Smooth muscle cell (in vitro differentiated cells): ENCODE measurements around the gene ESRRA. TPM values are rescaled to one million over a fixed set of nuclear protein-coding genes. Genes with fewer than 3 reads are reported as not detected.

Source experiments
- DNase-seq: peaks from one replicate; lab custom pipeline; 2025; ENCODE audit not compliant: unreplicated experiment; lab: John Stamatoyannopoulos, UW
- H2AFZ ChIP-seq: fragments of 200-600 bp; sonication (generic); 2 replicates; pipeline ENCODE4 v1.6.0; 2016; ENCODE audit warnings: antibody characterized with exemption, low read depth, mild to moderate bottlenecking
- H3F3A ChIP-seq: fragments of 200-600 bp; sonication (generic); 2 replicates; pipeline ENCODE4 v1.6.0; 2017; ENCODE audit warnings: antibody characterized with exemption, low read depth
- H3K27ac ChIP-seq: fragments of 200-600 bp; sonication (generic); 2 replicates; pipeline ENCODE4 v1.5.1; 2016; ENCODE audit warnings: low read depth, mild to moderate bottlenecking
- H3K27me3 ChIP-seq: fragments of 200-600 bp; sonication (generic); 2 replicates; pipeline ENCODE4 v1.6.1; 2016; ENCODE audit warnings: low read depth, mild to moderate bottlenecking
- H3K36me3 ChIP-seq: fragments of 200-600 bp; sonication (generic); 2 replicates; pipeline ENCODE4 v1.5.1; 2016; ENCODE audit warnings: low read depth
- H3K4me1 ChIP-seq: fragments of 200-600 bp; sonication (generic); 2 replicates; pipeline ENCODE4 v1.5.1; 2016; ENCODE audit warnings: low read depth
- H3K4me2 ChIP-seq: fragments of 200-600 bp; sonication (generic); 2 replicates; pipeline ENCODE4 v1.6.0; 2016; ENCODE audit warnings: mild to moderate bottlenecking
- H3K4me3 ChIP-seq: fragments of 200-600 bp; sonication (generic); 2 replicates; pipeline ENCODE4 v1.5.1; 2016; ENCODE audit warnings: mild to moderate bottlenecking
- H3K79me2 ChIP-seq: fragments of 200-600 bp; sonication (generic); 2 replicates; pipeline ENCODE4 v1.6.0; 2016; ENCODE audit warnings: low read depth, mild to moderate bottlenecking
- H3K9ac ChIP-seq: fragments of 200-600 bp; sonication (generic); 2 replicates; pipeline ENCODE4 v1.6.0; 2016; ENCODE audit warnings: low read depth
- H3K9me3 ChIP-seq: fragments of 200-600 bp; sonication (generic); replicated peaks from 2 replicates; pipeline ENCODE4 v1.5.1; 2016; ENCODE audit warnings: low read depth
- H4K20me1 ChIP-seq: fragments of 200-600 bp; sonication (generic); 2 replicates; pipeline ENCODE4 v1.6.0; 2016; ENCODE audit warnings: low read depth
- CTCF ChIP-seq: fragments of 200-600 bp; sonication (generic); IDR thresholded peaks from 2 replicates; pipeline ENCODE4 v1.5.1; 2017; ENCODE audit warnings: borderline replicate concordance, mild to moderate bottlenecking, antibody characterized with exemption; ENCODE audit not compliant: insufficient read depth, poor library complexity, severe bottlenecking
- WGBS: methylation state at CpG from one replicate; pipeline ENCODE4 v1.1.7; 2016; ENCODE audit warnings: low lambda C conversion rate; 5-methylcytosine and 5-hydroxymethylcytosine counted together
- polyA plus RNA-seq: library from polyadenylated mRNA; unstranded; fragments of >200 nt; fragmentation: Nextera tagmentation; extraction: Ambion mirVana; gene quantifications from 2 replicates; pipeline ENCODE4 v1.2.1, GENCODE V29; 2016
- total RNA-seq: library from RNA; depleted of rRNA; stranded (reverse); fragments of >200 nt; gene quantifications from 2 replicates; pipeline ENCODE4 v1.2.3, GENCODE V29; 2014

The ESRRA gene
- total and polyA plus RNA-seq, 2 experiments from 2014 or later, result 8.0 to 16.7 TPM

DNA sequence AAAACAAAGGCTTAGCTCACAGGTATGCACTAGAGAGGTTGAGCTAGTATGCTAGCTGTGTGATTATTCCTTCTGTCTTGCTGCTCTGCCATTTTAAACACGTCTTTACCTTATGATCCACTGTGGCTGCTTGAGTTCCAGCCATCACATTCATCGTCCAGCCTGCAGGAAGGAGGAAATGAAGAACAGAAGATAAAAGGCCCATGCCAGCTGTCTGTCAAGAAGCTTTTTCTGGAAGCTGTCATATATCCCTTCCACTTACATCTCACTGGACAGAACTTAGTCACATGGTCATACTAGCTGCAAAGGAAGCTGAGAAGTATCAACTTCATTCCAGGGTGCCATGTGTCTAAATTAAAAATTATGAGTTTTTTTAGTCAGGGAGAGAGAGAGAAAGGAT, 22.1 kb downstream of the ESRRA start:
- Histone ChIP-seq H4K20me1 (no peaks in the 10 kb centered on the region), H3F3A (no peaks in the 10 kb centered on the region), H3K9ac (no peak overlapping the region), H3K36me3 (no peaks in the 10 kb centered on the region), H3K27ac (no peak overlapping the region), H3K4me3 (no peak overlapping the region), H3K79me2 (no peaks in the 10 kb centered on the region), H3K27me3 (no peaks in the 10 kb centered on the region), H3K9me3 (no peaks in the 10 kb centered on the region), H3K4me2 (no peak overlapping the region), H3K4me1 (no peaks in the 10 kb centered on the region), H2AFZ (no peak overlapping the region)
- no peak for TF ChIP-seq CTCF
- DNase-seq, result no peak
- 89% methylated on average over 2 of the region's 2 CpGs for WGBS

GRCh38 chr11:64327993-64328392, 22.7 kb downstream of the ESRRA start:
- Histone ChIP-seq H3K4me1 (no peaks in the 10 kb centered on the region), H3K27ac (no peak overlapping the region), H3K36me3 (no peaks in the 10 kb centered on the region), H3K79me2 (no peaks in the 10 kb centered on the region), H3K9me3 (no peaks in the 10 kb centered on the region), H3K27me3 (no peaks in the 10 kb centered on the region), H3F3A (no peaks in the 10 kb centered on the region), H3K9ac (no peak overlapping the region), H3K4me2 (no peak overlapping the region), H3K4me3 (no peak overlapping the region), H2AFZ (no peak overlapping the region), H4K20me1 (no peaks in the 10 kb centered on the region)
- TF ChIP-seq CTCF, result no peak
- no peak for DNase-seq
- WGBS, result 96% methylated on average over 3 of the region's 3 CpGs

DNA sequence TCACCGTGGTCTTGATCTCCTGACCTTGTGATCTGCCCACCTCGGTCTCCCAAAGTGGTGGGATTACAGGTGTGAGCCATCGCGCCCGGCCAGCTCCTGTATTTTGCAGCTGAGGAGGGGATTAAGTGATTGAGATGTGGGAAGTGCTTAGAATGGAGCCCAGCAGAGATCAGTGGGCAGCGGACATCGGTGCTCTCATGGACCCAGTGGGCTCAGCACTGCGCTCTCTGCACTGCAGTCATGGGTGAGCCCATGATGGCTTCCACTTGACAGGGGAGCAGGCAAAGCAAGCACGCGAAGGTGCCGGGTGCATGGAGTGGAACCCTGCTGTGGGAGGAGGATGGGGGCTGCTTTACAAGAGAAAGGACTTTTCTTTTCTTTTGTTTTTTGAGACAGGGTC, 25.6 kb downstream of the ESRRA start:
- Histone ChIP-seq H3K4me1 (no peaks in the 10 kb centered on the region), H3K4me3 (no peak overlapping the region), H2AFZ (no peak overlapping the region), H3K4me2 (no peak overlapping the region), H3K79me2 (no peaks in the 10 kb centered on the region), H3K9me3 (no peaks in the 10 kb centered on the region), H3K9ac (no peak overlapping the region), H4K20me1 (no peaks in the 10 kb centered on the region), H3K36me3 (no peaks in the 10 kb centered on the region), H3F3A (no peaks in the 10 kb centered on the region), H3K27ac (no peak overlapping the region), H3K27me3 (no peaks in the 10 kb centered on the region)
- 88% methylated on average over 11 of the region's 11 CpGs for WGBS
- DNase-seq, result no peak
- no peak for TF ChIP-seq CTCF

DNA sequence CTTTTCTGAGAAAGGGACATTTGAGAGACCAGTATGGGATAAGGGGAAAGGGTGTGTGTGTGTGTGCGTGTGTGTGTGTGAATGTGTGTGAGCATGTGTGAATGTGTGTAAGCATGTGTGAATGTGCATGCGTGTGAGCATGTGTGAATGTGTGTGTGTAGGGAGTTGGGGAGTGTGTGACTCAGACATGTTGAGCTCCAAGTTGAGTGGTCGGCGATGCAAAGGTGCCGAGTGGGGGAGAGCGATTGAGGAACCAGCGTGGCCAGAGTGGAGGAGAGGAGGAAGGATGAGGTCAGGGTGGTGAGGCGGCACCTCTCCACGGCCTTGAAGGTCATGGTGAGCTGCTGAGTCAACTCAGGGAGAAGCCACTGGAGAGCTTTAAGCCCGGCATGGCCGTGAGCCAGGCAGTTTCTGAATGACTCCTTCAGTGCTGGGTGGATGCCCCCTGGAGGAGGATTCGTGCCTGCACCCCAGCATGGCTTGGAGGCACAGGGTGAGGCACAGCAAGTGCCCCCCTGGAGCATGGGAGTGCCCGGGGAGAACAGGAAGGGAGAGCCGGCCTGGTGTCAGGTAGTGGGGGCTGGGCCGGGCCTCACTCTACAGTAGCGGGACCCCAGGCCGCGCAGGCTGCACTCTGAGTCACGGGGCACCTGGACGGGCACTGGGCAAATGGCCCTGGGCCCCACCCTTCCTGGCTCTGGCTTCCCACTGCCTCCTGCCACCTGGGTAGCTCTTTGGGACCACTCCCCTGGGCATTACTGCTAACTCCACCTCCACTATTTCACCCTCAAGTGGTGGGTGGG, 26.4 kb downstream of the ESRRA start:
- 64% methylated on average over 19 of the region's 20 CpGs for whole genome bisulfite sequencing
- Histone ChIP-seq H3K9me3 (no peaks in the 10 kb centered on the region), H3K36me3 (no peaks in the 10 kb centered on the region), H2AFZ (no peak overlapping the region), H3K79me2 (no peaks in the 10 kb centered on the region), H3K9ac (no peak overlapping the region), H3K4me2 (no peak overlapping the region), H3K27ac (no peak overlapping the region), H4K20me1 (no peaks in the 10 kb centered on the region), H3K4me1 (no peaks in the 10 kb centered on the region), H3K27me3 (no peaks in the 10 kb centered on the region), H3K4me3 (no peak overlapping the region), H3F3A (no peaks in the 10 kb centered on the region)
- peak; percentile 54 for TF ChIP-seq CTCF
- DNase-seq, result peak; percentile 20
